ENCODE data around the gene ETNPPL. TPM values are rescaled to one million over a fixed set of nuclear protein-coding genes. Genes with fewer than 3 reads are reported as not detected.

The ETNPPL gene
- total RNA-seq, 4 donors from 2014 or later, result 2.2 TPM; not detected in 3

- in situ Hi-C loops (cut with MboI; ENCODE audit: low sequenced_read_pairs in 4 of 4), result no loop called here
- H3K36me3 ChIP-seq, result no peaks in the 10 kb centered on the region
- no peak for TF ChIP-seq POLR2A (IDR thresholded peaks at IDR 0.05)
- TF ChIP-seq, protein P1, sequence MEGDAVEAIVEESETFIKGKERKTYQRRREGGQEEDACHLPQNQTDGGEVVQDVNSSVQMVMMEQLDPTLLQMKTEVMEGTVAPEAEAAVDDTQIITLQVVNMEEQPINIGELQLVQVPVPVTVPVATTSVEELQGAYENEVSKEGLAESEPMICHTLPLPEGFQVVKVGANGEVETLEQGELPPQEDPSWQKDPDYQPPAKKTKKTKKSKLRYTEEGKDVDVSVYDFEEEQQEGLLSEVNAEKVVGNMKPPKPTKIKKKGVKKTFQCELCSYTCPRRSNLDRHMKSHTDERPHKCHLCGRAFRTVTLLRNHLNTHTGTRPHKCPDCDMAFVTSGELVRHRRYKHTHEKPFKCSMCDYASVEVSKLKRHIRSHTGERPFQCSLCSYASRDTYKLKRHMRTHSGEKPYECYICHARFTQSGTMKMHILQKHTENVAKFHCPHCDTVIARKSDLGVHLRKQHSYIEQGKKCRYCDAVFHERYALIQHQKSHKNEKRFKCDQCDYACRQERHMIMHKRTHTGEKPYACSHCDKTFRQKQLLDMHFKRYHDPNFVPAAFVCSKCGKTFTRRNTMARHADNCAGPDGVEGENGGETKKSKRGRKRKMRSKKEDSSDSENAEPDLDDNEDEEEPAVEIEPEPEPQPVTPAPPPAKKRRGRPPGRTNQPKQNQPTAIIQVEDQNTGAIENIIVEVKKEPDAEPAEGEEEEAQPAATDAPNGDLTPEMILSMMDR (IDR thresholded peaks at IDR 0.05 in 4 of 5, conservative IDR thresholded peaks at IDR 0.05 in 1 of 5), result no peak
- DNase-seq, result no peak
- intact Hi-C loops (cut with DNase I; ENCODE audit: low total_unique reads), result no loop called here
- no peaks in the 10 kb centered on the region for H3K4me1 ChIP-seq
- H3K27me3 ChIP-seq, result no peaks in the 10 kb centered on the region
- H3K27ac ChIP-seq, result no peak overlapping the region
- no peaks in the 10 kb centered on the region for H3K9me3 ChIP-seq
- no peak overlapping the region for H3K4me3 ChIP-seq
- no peak for ATAC-seq
These were observed 16.3 kb downstream of the ETNPPL start for GRCh38 chr4:108746511-108746910.

DNA sequence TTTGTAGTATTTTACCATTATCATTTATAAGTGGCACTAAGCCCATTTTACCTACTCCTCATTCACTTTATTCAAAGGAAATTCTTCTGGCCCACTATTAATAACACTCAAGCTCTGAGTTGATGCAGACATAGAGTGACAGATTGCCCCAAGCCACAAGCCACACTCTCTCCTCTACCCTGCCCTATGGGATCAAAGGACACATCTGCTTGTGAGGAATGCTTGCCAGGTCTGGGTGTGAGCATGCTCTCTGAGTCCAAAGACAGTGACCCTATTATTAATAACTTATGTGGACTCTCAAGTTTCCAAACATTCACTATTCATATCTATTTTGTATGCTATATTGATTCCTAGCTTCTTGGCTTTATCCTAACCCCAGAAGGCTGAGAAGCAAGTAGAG lies 18.5 kb downstream of the ETNPPL start:
- DNase-seq, result no peak
- Histone ChIP-seq H3K9me3 (no peaks in the 10 kb centered on the region), H3K27me3 (no peaks in the 10 kb centered on the region), H3K4me1 (no peaks in the 10 kb centered on the region), H3K36me3 (no peaks in the 10 kb centered on the region), H3K27ac (no peak overlapping the region), H3K4me3 (no peak overlapping the region)
- ATAC-seq, result no peak
- in situ Hi-C loops (cut with MboI; ENCODE audit: low sequenced_read_pairs in 4 of 4), result no loop called here
- no peak for TF ChIP-seq POLR2A (IDR thresholded peaks at IDR 0.05)
- intact Hi-C loops (cut with DNase I; ENCODE audit: low total_unique reads), result no loop called here

DNA sequence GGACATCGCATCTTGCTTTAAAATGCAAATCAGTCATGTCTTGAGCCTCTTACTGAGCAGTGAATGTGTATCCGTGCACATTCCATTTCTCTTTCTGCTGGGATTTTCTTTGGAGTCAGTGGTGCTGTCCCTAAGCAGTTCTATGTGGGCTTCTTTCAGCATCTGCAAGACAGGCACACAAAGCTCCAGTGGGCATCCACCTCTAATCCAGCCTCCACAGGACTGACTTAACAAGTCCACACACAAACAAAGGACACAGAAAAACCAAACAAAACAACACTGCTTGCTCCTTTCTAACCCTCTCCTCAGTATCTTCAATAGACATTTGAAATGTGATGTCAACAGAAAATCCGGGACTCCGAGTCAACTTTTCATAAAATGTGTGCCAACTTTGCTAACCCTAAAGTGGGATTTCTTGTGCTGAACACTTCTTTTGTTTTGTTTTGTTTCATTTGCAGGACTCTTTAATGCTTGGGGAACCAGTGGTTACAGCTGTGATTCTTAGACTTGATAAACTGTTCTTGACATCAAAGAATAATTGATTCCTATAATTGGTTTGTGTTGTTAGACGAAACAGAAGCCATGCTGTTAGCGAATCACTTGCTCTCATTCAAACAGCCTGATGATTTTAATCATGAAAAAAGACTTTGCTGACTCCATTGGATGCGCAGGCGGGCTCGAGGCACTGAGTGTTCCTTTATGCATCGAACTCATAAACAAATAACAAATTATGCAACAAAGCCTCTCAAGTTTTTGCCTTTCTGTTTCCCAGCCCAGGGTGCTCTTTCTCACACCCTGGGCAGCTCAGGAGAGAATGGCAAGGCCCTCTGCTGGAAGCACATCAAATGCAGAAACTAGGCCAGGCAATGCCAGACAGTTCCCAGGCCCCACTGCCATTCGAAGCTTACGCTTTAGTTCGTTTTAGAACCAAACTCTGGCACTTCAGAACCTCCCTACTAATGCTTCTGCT lies 20.1 kb downstream of the ETNPPL start:
- H3K27ac ChIP-seq, result no peak overlapping the region
- H3K4me1 ChIP-seq, result no peaks in the 10 kb centered on the region
- H3K4me3 ChIP-seq, result no peak overlapping the region
- intact Hi-C loops (cut with DNase I; ENCODE audit: low total_unique reads), result no loop called here
- H3K36me3 ChIP-seq, result no peaks in the 10 kb centered on the region
- ATAC-seq (no peak), DNase-seq (no peak)
- in situ Hi-C loops (cut with MboI; ENCODE audit: low sequenced_read_pairs in 4 of 4), result no loop called here
- no peaks in the 10 kb centered on the region for H3K9me3 ChIP-seq
- H3K27me3 ChIP-seq, result no peaks in the 10 kb centered on the region
- TF ChIP-seq POLR2A (IDR thresholded peaks at IDR 0.05), result no peak
- TF ChIP-seq, protein P1 (IDR thresholded peaks at IDR 0.05 in 4 of 5, conservative IDR thresholded peaks at IDR 0.05 in 1 of 5), result no peak

- DNase-seq, result no peak
- Histone ChIP-seq H3K4me1 (no peaks in the 10 kb centered on the region), H3K36me3 (no peaks in the 10 kb centered on the region), H3K27me3 (no peaks in the 10 kb centered on the region), H3K4me3 (no peak overlapping the region), H3K27ac (no peak overlapping the region), H3K9me3 (no peaks in the 10 kb centered on the region)
- TF ChIP-seq, protein P1 (IDR thresholded peaks at IDR 0.05 in 4 of 5, conservative IDR thresholded peaks at IDR 0.05 in 1 of 5), result no peak
- no peak for TF ChIP-seq POLR2A (IDR thresholded peaks at IDR 0.05)
- ATAC-seq, result no peak
- in situ Hi-C loops (cut with MboI; ENCODE audit: low sequenced_read_pairs in 4 of 4) (no loop called here), intact Hi-C loops (cut with DNase I; ENCODE audit: low total_unique reads) (no loop called here)
These were observed 24.7 kb downstream of the ETNPPL start for GRCh38 chr4:108738003-108738706.

- Histone ChIP-seq H3K36me3 (no peaks in the 10 kb centered on the region), H3K4me1 (no peaks in the 10 kb centered on the region), H3K9me3 (no peaks in the 10 kb centered on the region), H3K27me3 (no peaks in the 10 kb centered on the region), H3K4me3 (no peak overlapping the region), H3K27ac (no peak overlapping the region)
- intact Hi-C loops (cut with DNase I; ENCODE audit: low total_unique reads) (no loop called here), in situ Hi-C loops (cut with MboI; ENCODE audit: low sequenced_read_pairs in 4 of 4) (no loop called here)
- DNase-seq (no peak), ATAC-seq (no peak)
- no peak for TF ChIP-seq POLR2A (IDR thresholded peaks at IDR 0.05)
- TF ChIP-seq, protein P1 (IDR thresholded peaks at IDR 0.05 in 4 of 5, conservative IDR thresholded peaks at IDR 0.05 in 1 of 5), result no peak
These were observed 31.8 kb downstream of the ETNPPL start for GRCh38 chr4:108731006-108731405.
